SK-N-MC (cell line): ENCODE measurements around the gene ASPDH.

Experiments used
- DNase-seq: peaks from one replicate; pipeline ENCODE4 v3.0.0-alpha.2; 2011; ENCODE audit warnings: low read depth, low spot score
- H3K27ac ChIP-seq: fragments of 200-600 bp; sonication (generic); 2 replicates; pipeline ENCODE4 v1.5.1; 2016; ENCODE audit warnings: mixed run types
- H3K36me3 ChIP-seq: fragments of 200-600 bp; sonication (generic); 2 replicates; pipeline ENCODE4 v1.6.1; 2017; ENCODE audit warnings: antibody characterized with exemption, low read length, mixed read lengths; ENCODE audit not compliant: insufficient read depth
- H3K4me3 ChIP-seq: fragments of 200-600 bp; sonication (generic); 2 replicates; pipeline ENCODE4 v1.5.1; 2016
- H3K9ac ChIP-seq: fragments of 200-600 bp; sonication (generic); 2 replicates; pipeline ENCODE4 v1.8.0; 2017; ENCODE audit warnings: mixed run types, mixed read lengths; ENCODE audit not compliant: insufficient read length
- H3K9me3 ChIP-seq: fragments of 200-600 bp; sonication (generic); 2 replicates; pipeline ENCODE4 v1.6.1; 2017; ENCODE audit warnings: low read depth, mild to moderate bottlenecking, antibody characterized with exemption, low read length, moderate library complexity, mixed read lengths
- EZH2 ChIP-seq: fragments of 200-600 bp; sonication (generic); IDR thresholded peaks from one replicate; pipeline ENCODE4 v1.6.1; 2017; ENCODE audit warnings: antibody characterized with exemption
- FOXP2 ChIP-seq: optimal IDR thresholded peaks from 2 replicates; pipeline ENCODE3; 2011; ENCODE audit warnings: mild to moderate bottlenecking, moderate library complexity; ENCODE audit not compliant: insufficient read depth; ENCODE audit errors: extremely low read length, control extremely low read depth
- POLR2AphosphoS5 ChIP-seq: IDR thresholded peaks from 2 replicates; pipeline ENCODE4 v1.6.1; 2012; ENCODE audit warnings: mild to moderate bottlenecking, low read depth, low read length, borderline replicate concordance

ASPDH gene

DNA sequence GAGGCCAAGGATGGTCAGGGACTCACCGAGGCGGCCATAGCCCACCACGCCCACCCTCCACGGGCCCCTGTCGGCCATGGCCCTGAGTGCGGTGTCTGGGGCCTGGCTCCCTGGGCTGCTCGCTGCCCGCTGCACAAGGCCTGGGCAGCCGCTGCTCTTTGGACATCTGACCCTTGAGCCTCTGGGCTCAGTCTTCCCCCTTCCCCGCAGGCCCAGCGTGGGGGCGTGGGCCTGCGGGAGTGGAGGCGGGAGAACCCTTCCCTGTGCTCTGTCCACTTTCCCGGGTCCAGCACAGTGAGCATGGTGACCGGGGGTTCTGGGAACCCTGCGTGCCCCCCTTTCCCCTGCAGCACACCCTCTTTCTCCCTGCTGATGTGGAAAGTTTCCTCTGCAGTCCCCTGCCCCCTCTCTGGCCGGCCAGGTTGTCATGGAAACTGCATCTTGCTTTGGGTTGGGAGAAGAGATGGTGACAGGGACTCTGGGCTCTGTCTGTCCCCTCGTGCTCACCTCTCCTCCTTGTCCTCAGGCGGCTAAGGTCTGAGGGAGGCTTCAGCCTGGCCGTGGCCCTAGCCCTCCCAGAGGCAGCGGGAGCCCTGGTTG is at the start of gene ASPDH:
ASPDH (minus strand) TSS at position 168 of the 600 bp plus-strand sequence; CDS start at position 78, 90 bp downstream.
- no peak for TF ChIP-seq FOXP2
- TF ChIP-seq EZH2 = no peak
- no peak for TF ChIP-seq POLR2AphosphoS5
- H3K36me3 ChIP-seq = peaks cover 13% of the 10 kb centered on the region; the same call in 1 of the 2 replicates
- no peak within 1 kb of the TSS for H3K4me3 ChIP-seq
- no peak for DNase-seq
- H3K9ac ChIP-seq = no peak within 1 kb of the TSS
- H3K9me3 ChIP-seq = no peaks in the 10 kb centered on the region
- no peak within 1 kb of the TSS for H3K27ac ChIP-seq

- no peak for DNase-seq
- Histone ChIP-seq H3K27ac (no peak overlapping the region), H3K36me3 (no peaks in the 10 kb centered on the region), H3K9ac (no peak overlapping the region), H3K9me3 (no peaks in the 10 kb centered on the region), H3K4me3 (no peak overlapping the region)
- TF ChIP-seq POLR2AphosphoS5 (no peak), EZH2 (no peak), FOXP2 (no peak)
Measured at GRCh38 chr19:50562996-50563395, 49.3 kb upstream of the ASPDH start.

GRCh38 chr19:50562329-50562728 is 48.6 kb upstream of the ASPDH start:
- H3K9ac ChIP-seq = no peak overlapping the region
- no peaks in the 10 kb centered on the region for H3K9me3 ChIP-seq
- H3K4me3 ChIP-seq = no peak overlapping the region
- no peak overlapping the region for H3K27ac ChIP-seq
- no peak for DNase-seq
- H3K36me3 ChIP-seq = no peaks in the 10 kb centered on the region
- no peak for TF ChIP-seq POLR2AphosphoS5

- no peak for DNase-seq
- H3K9me3 ChIP-seq = no peaks in the 10 kb centered on the region
- H3K9ac ChIP-seq = no peak overlapping the region
- TF ChIP-seq EZH2 (no peak), POLR2AphosphoS5 (no peak), FOXP2 (no peak)
- H3K4me3 ChIP-seq = no peak overlapping the region
- no peak overlapping the region; the same call in 1 of the 2 replicates for H3K27ac ChIP-seq
- H3K36me3 ChIP-seq = no peaks in the 10 kb centered on the region
Measured at GRCh38 chr19:50559636-50560035, 45.9 kb upstream of the ASPDH start.

DNA sequence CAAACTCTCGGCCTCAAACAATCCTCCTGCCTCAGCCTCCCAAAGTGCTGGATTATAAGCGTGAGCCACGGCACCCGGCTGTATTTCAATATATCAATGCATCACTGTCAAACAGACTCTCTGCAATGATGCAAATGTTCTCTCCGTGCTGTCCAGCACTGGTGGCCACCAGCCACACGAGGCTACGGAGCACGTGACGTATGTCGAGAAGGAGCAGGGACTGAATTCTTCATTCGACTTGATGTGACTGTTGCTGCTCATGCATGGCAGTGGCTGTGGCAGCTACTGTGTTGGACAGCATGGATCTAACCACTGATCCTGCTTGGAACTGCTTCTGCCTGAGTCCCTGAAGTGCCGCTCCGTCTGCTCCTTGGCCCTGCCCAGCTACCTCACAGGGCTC is 44.7 kb upstream of the ASPDH start:
- Histone ChIP-seq H3K36me3 (no peaks in the 10 kb centered on the region), H3K9ac (no peak overlapping the region), H3K9me3 (no peaks in the 10 kb centered on the region), H3K27ac (no peak overlapping the region), H3K4me3 (no peak overlapping the region)
- TF ChIP-seq FOXP2 (no peak), POLR2AphosphoS5 (no peak), EZH2 (no peak)
- DNase-seq = no peak

- H3K9me3 ChIP-seq = no peaks in the 10 kb centered on the region
Measured at GRCh38 chr19:50558039-50558438, 44.3 kb upstream of the ASPDH start.

GRCh38 chr19:50557009-50557613 is 43.4 kb upstream of the ASPDH start:
- no peaks in the 10 kb centered on the region for H3K9me3 ChIP-seq
- TF ChIP-seq EZH2 (no peak), FOXP2 (no peak), POLR2AphosphoS5 (no peak)
- H3K36me3 ChIP-seq = no peaks in the 10 kb centered on the region
- no peak overlapping the region for H3K27ac ChIP-seq
- no peak for DNase-seq
- H3K4me3 ChIP-seq = peak overlapping the region; percentile 85
- H3K9ac ChIP-seq = peak overlapping the region; percentile 45

More at GRCh38 chr19:50558039-50558438, 44.3 kb upstream of the ASPDH start:
- H3K36me3 ChIP-seq = no peaks in the 10 kb centered on the region
- no peak overlapping the region for H3K4me3 ChIP-seq
- TF ChIP-seq POLR2AphosphoS5 (no peak), EZH2 (no peak), FOXP2 (no peak)
- no peak overlapping the region for H3K9ac ChIP-seq
- DNase-seq = no peak
- H3K27ac ChIP-seq = peak overlapping the region; percentile 71

- H3K9ac ChIP-seq = peak overlapping the region; percentile 45
- no peak for TF ChIP-seq FOXP2
- no peak for DNase-seq
- H3K27ac ChIP-seq = no peak overlapping the region
- H3K9me3 ChIP-seq = no peaks in the 10 kb centered on the region
- H3K36me3 ChIP-seq = no peaks in the 10 kb centered on the region
- H3K4me3 ChIP-seq = peak overlapping the region; percentile 85
Measured at GRCh38 chr19:50556282-50557008, 42.7 kb upstream of the ASPDH start.
